ENCODE results near the gene IPO5.
"Not testable (repeated sequence)": the region's sequence is repeated elsewhere in the genome, so short reads cannot be mapped to it uniquely, and the experiment has no call there.

IPO5 gene

DNA sequence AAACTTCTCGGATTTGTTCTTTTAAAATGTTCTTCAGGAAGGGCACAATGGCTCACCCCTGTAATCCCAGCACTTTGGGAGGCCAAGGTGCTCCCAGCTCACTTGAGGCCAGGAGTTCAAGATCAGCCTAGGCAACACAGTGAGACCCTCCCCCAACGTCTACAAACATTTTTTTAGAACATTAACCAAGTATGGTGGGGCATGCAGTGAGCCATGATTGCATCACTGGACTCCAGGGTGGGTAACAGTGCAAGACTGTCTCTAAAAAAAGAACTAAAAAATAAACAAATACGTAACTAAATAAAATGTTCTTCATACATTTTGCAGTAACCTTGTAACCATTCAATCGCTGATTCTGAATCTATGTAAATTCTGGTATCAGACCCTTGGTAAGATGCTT, 2.1 kb upstream of the IPO5 start:
- DNase-seq = no peak

DNA sequence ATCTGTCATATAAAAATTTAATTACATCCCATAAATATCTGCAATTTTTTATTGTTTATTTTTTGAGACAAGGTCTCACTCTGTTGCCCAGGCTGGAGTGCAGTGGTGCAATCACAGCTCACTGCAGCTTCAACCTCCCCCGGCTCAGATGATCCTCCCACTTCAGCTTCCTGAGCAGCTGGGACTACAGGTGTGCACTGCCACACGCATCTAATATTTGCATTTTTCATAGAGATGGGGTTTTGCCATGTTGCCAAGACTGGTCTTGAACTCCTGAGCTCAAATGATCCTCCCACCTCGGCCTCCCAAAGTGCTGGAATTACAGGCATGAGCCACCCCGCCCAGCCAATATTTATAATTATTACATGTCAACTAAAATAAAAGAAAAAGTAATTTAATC, 644 bp upstream of the IPO5 start:
- not testable (repeated sequence) for DNase-seq

DNA sequence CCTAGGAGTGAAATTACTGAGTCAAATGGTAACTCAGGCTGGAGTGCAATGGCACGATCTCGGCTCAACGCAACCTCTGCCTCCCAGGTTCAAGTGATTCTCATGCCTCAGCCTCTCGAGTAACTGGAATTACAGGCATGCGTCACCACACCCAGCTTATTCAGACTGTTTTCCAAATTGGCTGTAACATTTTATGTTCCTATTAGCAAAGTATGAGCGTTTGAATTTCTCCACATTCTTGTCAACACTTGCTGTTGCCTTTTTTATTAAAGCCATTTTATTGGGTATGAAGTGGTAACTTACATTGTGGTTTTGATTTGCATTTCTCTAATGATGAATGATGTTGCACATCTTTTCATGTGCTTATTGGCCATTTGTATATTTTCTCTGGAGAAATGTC, 7.9 kb downstream of the IPO5 start:
- DNase-seq = no peak

DNA sequence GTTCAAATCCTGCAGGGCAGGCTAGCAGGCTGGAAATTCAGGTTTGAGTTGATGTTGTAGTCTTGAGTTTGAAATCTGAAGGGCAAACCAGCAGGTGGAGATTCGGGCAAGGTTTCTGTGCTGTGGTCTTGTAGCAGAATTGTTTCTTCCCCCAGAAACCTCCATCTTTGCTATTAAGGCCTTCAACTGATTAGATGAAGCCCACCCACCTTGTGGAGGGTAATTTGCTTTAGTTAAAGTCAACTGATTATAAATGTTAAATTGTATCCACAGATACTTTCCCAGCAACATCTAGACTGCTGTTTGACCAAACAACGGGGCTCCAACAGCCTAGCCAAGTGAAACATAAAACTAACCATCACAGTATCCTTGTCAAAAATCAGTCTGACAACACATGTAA, 9.4 kb downstream of the IPO5 start:
- no peak for DNase-seq

DNA sequence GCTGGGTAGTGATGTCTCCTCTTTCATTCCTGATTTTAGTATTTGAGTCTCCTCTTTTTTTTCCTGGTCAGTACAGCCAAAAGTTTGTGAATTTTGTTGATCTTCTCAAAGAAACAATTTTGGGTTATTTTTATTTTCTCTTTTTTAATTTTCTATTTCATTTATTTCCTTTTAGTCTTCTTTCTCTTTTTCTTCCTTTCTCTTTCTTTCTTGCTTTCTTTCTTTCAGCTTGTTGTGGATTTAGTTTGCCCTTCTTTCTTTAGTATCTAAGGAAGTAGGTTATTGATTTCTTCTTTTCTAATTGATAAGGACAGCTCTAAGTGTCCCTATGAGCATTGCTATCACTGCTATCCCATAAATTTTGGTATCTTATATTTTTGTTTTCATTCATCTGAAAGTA, 13.8 kb downstream of the IPO5 start:
- no peak for DNase-seq

DNA sequence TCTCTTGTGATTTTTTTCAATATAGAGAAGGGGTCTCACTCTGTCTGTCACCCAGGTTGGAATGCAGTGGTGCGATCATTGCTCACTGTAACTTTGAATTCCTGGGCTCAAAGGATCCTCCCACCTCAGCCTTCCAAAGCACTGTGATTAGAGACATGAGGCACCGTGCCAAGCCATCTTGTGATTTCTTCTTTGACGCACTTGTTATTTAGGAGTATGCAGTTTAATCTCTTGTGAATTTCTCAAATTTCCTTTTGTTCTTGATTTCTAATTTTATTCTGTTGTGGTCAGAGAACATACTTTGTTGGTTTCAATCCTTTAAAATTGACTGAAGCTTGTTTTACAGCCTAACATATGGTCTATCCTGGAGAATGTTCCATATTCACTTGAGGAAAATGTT, 14.5 kb downstream of the IPO5 start:
- no peak for DNase-seq

DNA sequence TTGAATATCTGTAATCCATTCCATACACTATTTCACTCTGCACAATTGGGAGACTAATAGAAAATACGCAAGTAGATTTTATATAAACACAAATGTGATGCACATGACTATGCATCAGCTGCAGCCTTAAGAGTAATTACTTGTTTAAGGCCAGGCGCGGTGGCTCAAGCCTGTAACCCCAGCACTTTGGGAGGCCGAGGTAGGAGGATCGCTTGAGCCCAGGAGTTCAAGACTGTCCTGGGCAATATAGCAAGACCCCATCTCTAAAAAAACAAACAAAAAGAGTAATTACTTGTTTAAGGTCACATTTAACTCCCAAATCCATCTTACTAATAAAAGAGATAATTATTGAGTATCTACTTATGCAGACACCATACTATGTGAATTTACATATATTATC, 18.0 kb downstream of the IPO5 start:
- no peak for DNase-seq

DNA sequence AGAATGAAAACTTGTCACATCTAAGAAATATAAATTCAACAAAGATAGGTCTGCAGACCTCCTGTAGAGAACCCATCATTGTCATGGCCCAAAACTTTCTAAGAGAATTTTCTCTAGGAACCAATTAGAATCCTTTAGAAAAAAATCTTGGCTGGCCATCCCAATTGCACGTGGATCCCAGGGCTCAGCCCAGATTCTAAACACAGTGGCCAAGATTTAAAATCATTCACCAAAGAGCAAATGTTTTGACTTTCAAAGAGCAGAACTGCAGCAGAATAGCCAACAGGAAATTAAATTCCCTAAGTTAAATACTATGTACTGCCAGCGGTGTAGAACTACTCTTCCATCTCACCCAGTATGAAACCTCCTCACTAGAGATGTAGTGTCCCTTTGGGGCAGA, 21.3 kb downstream of the IPO5 start:
- no peak for DNase-seq

DNA sequence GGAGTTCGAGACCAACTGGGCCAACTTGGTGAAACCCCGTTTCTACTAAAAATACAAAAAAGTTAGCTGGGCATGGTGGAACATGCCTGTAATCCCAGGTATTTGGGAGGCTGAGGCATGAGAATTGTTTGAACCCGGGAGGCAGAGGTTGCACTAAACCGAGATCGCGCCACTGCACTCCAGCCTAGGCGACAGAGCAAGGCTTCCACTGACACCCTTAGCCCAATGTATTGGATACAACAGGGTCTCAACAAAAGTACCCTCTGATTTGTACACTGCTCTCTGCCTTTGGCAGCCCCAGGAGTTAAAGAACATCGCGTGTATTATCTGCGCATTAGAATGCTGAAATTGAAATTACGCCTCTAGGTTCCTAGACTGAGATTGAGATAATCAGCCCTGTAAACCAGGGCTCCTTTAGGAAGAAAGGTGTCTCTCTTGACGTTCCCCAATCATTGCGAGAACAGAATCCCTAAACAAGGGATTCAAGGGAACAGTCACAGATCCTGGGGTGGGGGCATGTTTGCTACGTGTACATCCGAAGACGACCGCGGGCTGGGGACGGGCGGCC, 21.9 kb downstream of the IPO5 start:
- no peak for DNase-seq

DNA sequence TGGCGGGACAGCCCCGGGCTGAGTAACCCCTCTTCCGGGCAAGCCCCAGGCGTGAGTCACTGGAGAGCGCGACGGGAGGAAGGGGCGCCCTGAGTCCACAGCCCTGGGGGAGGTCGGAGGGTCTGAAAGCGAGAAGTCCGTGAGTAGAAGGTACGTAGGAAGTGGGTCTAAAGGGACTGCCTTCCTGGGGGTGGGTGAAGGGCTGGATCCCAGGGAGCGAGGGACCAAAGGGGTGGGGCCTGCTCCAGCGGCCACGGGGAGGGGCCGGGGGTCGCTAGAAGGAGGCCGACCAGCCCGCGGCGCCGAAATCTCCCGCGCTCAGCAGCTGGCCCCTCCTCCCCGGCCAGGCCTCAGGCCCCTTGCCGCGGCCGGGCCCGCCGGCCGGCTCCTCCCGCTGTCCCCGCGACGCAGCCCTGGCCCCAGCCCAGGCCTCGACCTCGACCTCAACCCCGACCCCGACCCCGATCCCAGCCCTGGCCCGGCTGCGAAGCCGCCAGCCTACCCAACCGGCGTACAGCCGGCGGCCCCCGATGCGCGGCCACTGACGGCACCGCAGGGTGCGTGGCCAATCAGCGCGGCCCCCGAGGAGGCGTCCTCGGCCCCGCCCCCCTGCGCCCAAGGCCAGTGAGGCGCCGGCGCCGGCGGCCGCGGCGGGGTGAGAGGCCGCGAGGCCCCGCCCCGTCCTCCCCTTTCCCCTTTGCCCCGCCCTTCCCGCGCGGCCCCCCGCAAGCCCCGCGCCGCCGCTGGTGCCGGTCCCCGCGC, 22.6 kb downstream of the IPO5 start:
- DNase-seq = peak; percentile 86

DNA sequence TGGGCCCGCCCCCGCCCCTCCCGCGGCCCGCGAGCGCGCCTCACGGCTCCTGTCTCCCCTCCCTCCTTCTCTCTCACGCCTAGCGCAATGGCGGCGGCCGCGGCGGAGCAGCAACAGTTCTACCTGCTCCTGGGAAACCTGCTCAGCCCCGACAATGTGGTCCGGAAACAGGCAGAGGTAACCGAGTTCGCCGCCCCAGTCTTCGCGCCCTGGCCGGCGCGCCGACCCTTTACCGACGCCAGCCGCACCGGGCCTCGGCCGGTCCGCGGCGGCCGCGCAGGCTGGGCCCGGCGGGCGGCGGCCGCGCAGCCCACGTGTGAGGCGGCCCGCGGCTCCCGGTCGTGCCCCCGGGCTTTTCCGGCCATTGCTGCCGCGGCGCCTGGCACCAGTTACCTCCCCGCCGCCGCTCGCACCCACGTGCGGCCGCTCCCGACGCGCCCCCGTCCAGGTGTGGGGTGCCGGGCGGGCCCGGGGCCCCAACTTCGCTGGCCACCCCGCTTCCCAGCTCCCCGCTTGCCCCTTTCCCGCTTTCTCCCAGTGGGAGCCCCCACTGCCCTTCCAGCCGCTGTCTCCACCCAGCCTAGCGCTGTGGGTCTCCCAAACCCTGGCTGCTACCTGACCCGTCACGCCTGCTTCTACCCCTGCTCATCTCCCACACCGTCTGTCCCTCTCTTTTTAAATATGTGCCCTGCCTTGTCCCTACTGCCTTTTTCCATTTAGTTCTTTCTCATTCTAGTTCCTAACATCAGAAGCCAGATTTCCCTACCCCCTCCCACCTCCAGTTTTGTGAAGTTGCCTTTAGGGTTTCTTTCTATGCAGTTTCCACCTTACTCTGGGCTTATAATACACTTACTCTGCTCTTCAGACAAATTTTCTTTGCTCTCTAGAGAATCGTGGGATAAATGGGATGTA, 23.4 kb downstream of the IPO5 start:
- DNase-seq = no peak

DNA sequence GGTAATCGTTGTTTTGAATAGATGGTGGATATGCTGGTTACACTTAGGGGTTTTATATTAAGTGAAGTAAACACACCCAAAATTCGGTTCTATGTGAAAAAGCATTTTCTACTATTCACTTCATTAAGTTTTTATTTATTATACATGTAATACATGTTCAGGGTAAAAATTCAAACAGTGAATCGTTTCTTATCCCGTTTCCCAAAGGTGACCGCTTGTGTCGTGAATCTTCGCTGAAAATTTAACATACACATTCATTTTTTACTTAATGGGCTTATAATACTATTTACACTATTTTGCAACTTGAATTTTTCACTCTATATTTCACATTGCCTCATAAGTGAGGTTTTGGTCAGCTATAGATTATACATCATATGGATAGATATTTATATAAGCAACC, 24.5 kb downstream of the IPO5 start:
- no peak for DNase-seq

DNA sequence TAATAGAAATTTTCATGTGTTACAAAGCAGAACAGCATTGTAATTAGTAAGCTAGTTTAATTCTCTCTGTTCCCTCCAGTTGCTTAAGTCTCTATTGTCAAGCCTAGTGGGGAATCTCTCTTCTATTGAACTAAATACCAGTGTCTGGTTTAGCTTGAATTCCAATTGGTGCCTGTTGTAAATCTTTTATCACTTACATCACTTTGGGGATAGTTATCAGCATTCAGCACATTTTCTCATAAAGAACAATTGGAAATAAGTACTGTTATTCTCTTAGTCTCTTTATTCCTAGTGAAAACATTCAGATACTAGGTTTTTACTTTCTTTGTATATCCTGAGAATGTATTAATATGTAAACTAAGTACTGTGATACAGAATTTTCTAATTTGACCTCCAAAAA, 25.2 kb downstream of the IPO5 start:
- no peak for DNase-seq

DNA sequence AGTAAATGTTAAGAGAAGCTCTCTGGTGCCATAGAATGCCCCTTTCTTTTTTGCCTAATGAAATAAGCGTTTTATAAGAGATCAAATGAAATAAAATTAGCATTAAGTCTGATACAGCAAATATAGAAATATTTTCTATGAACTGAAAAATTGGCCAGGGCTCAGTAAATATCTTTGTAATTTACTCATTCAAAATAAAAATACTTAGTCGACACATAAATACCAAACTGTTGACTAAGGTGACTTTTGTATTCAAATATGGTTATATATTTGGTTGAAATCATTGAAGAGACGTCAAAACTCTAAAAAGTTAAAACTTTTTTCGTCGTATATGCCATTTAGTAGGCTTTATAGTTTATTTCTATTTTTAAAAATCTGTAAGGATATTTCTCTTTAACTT, 25.6 kb downstream of the IPO5 start:
- DNase-seq = no peak

DNA sequence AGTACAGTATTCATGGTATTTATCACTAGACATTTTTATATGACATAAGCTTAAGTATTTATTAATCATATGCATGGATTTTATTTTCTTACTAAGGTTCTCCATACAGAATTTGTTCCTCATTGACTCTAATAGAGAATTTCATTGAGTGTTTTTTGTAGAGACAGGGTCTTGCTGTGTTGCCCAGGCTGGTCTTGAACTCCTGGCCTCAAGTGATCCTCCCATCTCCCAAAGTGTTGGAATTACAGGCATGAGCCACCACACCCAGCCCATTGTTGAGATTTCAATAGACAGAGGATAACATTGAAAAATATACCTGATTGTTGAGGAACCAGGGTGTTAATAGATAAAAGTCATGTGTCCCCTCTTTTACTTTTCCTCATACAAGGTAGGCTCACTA, 26.1 kb downstream of the IPO5 start:
- no peak for DNase-seq

DNA sequence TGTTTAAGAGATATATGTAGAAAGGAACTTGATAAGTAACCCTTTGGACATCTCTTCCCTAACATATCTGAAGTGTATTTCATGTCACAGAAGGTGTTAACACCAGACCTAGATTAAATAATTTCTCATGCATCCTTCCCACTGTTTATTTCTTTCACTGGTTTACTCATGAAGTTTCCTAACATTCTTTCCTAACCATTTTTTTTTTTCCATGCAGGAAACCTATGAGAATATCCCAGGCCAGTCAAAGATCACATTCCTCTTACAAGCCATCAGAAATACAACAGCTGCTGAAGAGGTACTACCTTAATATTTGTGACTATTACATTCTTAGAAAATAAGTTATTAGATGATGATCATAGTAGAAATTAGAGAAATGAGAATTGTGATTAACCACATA, 28.8 kb downstream of the IPO5 start:
- DNase-seq = no peak

DNA sequence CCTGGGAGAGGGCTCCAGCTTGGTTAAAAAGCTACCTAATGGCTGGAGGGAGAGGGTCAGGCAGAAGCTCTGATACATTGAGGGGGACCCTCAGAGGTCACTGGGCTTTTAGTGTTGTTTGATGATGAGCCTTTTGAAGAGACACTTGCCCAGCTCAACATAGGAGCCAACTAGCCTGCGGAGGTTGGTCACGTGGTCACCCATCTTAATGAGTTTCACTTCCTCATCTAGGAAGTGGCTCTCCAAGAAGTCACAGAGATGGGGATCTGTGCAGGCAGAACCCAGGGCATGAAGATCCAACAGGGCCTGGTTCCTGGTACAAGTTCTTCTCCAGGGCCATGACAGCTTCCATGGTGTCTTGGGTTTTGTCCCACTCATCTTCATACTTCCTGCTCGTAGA, 33.4 kb downstream of the IPO5 start:
- DNase-seq = no peak

DNA sequence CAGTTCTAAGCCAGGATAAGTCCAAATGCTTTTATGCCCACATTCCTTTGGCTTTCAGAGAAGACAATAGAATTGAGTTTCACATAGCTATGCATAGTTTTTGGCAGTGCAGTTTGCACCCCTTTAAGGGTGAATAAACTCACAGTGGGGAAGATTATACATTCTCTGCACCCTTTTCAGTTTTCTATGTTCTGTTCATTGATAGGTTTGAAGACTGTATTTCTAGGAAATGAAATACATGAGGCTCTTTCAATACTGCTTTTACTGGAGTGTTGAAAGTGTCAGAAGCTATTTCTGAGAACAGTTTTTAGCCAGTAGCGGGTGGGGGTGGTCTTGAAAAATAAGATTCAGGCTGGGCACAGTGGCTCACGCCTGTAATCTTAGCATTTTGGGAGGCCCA, 46.2 kb downstream of the IPO5 start:
- DNase-seq = no peak

DNA sequence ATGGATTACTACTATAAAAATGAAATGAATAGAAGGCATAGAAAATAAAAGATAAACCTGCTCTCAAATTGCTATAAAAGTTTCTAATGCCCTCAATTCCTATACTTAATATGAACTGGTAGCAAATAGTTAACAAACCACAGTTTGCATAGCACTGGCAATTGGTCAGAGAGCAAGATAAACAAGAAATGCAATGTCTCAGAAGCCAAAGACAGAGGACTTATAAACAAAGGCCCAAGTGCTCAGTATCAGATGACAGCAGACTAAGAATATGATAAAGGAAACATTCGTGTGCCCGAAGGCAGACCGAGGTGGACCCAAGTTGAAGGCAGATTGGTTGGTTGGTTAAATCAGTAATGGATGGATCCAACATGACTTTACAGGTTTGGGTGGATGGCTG, 50.6 kb downstream of the IPO5 start:
- no peak for DNase-seq

DNA sequence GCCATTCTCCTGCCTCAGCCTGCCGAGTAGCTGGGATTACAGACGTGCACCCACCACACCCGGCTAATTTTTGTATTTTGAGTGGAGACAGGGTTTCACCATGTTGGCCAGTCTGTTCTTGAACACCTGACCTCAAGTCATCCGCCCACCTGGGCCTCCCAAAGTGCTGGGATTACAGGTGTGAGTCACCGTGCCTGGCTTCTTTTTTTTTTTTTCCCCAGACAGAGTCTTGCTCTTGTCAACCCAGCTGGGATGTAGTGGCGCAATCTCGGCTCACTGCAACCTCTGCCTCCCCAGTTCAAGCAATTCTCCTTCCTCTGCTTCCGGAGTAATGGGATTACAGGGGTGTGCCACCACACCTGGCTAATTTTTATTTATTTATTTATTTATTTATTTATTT, 51.5 kb downstream of the IPO5 start:
- not testable (repeated sequence) for DNase-seq

DNA sequence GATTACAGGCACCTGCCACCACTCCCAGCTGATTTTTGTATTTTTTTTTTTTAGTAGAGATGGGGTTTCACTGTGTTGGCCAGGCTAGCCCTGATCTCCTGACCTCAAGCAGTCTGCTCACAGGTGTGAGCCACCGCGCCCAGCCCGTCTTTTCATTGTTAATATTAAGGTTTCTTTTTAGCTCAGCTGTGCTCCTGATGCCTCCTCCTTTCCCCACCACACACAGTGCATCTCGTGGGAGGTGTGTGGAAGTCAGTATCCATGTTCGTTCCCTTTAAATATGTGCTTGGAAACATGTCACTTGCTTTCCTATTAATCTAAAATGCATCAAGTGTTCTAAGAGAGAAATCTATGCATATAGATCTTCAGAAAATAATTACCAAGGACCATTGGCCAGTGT, 53.5 kb downstream of the IPO5 start:
- no peak for DNase-seq

DNA sequence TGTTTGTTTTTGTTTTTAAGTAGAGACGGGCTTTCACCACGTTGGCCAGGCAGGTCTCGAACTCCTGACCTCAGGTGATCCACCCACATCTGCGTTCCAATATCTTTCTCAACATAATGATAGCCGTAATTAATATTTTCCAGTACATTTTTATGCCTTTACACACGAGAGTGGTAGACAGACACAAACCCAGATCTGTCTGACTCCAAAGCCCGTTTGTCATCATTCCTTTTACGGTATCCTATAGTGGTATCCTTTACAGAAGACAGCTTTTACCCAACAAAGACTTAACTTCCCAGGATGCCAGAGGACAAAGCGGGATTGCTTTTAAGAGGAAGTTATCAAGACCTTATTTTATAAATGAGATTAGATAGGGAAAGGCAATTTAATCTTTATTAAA, 59.8 kb downstream of the IPO5 start:
- DNase-seq = no peak

DNA sequence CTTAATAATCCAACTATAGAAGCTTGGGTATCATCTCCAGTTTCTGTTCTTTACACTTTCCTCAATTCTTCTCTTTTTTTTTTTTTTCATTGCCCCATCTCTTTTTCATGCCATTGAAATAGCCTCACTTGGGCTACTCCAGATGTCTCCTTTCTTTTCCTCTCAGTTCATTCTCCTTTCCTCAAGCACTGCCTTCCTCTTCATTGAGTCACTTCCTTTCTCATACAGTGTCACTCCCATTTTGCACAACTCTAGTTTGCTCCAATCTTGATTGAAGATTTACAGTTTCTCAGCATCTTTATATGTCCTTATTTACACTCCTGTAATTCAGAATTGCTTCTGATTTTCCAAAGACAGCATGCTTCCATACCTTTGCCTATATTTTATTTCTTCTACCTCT, 61.3 kb downstream of the IPO5 start:
- no peak for DNase-seq

DNA sequence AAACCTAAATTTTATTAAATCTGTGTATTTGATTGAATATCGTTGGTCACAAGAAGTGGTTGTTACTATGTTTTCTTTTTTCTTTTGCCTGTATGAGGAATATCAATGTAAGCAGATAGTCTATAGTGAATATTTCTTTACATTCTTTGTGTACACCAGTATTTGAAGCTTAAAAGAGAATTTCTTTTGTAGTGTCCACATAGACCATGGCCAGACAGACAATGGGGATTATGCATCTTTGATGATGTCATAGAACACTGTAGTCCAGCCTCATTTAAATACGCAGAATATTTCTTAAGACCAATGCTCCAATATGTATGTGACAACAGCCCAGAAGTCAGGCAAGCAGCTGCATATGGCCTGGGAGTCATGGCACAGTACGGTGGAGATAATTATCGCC, 64.8 kb downstream of the IPO5 start:
- DNase-seq = no peak

Data from CD4-positive, alpha-beta T cell treated with Interleukin-4 for 4 hours (primary cell).